ENCODE measurements around the gene RAB35. TPM values are rescaled to one million over a fixed set of nuclear protein-coding genes. Genes with fewer than 3 reads are reported as not detected.

RAB35 gene
- total RNA-seq, 4 donors from 2014 or later, result 12.3 to 30.7 (median 16.9) TPM

DNA sequence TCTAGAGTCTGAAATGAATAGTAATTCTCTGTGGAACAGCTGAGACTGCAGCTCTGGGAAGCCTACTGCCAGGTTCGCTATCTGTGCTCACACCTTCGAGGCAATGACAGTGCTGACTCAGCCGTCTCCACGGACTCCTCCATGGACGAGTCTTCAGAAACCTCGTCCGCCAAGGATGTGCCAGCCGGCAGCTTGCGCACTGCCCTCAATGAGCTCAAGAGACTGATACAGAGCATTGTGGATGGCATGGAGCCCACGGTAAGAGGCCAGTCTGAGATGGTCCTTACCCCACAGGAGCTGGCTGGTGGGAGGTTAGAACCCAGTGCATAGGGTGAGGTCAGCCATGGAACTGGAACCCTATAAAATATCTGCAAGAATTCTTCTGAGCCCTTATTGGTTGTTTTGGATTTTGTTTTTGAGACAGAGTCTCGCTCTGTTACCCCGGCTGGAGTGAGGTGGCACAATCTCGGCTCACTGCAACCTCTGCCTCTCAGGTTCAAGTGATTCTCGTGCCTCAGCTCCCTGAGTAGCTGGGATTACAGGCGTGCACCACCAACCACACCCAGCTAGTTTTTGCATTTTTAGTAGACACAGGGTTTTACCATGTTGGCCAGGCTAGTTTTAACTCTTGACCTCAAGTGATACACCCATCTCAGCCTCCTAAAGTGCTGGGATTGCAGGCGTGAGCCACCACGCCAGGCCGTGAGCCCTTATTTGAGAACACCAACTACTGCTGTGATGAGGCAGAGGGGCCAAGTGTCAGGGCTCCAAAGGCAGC lies 43.9 kb downstream of the RAB35 start:
- H3K9me3 ChIP-seq, result no peaks in the 10 kb centered on the region
- H3K27me3 ChIP-seq, result no peaks in the 10 kb centered on the region
- in situ Hi-C loops (cut with MboI; ENCODE audit: low sequenced_read_pairs in 4 of 4) (no loop called here), intact Hi-C loops (cut with DNase I; ENCODE audit: low total_unique reads) (no loop called here)
- no peak for DNase-seq
- no peaks in the 10 kb centered on the region for H3K36me3 ChIP-seq
- no peak overlapping the region for H3K4me3 ChIP-seq
- ATAC-seq, result no peak
- H3K4me1 ChIP-seq, result no peaks in the 10 kb centered on the region
- no peak overlapping the region for H3K27ac ChIP-seq
- TF ChIP-seq POLR2A (IDR thresholded peaks at IDR 0.05), result no peak

- Histone ChIP-seq H3K4me1 (no peaks in the 10 kb centered on the region), H3K27me3 (no peaks in the 10 kb centered on the region), H3K4me3 (no peak overlapping the region), H3K36me3 (no peaks in the 10 kb centered on the region), H3K27ac (no peak overlapping the region), H3K9me3 (no peaks in the 10 kb centered on the region)
- ATAC-seq (no peak), DNase-seq (no peak)
- no peak for TF ChIP-seq POLR2A (IDR thresholded peaks at IDR 0.05)
- TF ChIP-seq CTCF (IDR thresholded peaks at IDR 0.05 in 4 of 5, conservative IDR thresholded peaks at IDR 0.05 in 1 of 5), result no peak
- intact Hi-C loops (cut with DNase I; ENCODE audit: low total_unique reads), result no loop called here
- in situ Hi-C loops (cut with MboI; ENCODE audit: low sequenced_read_pairs in 4 of 4), result no loop called here
These were observed 45.0 kb downstream of the RAB35 start for GRCh38 chr12:120071493-120072020.

- ATAC-seq, result no peak
These were observed 47.3 kb downstream of the RAB35 start for GRCh38 chr12:120069278-120069677.

GRCh38 chr12:120067901-120068300 lies 48.7 kb downstream of the RAB35 start:
- DNase-seq (no peak), ATAC-seq (no peak)
- no peaks in the 10 kb centered on the region for H3K9me3 ChIP-seq
- in situ Hi-C loops (cut with MboI; ENCODE audit: low sequenced_read_pairs in 4 of 4), result no loop called here
- no peak overlapping the region for H3K4me3 ChIP-seq
- TF ChIP-seq POLR2A (IDR thresholded peaks at IDR 0.05) (no peak), CTCF (IDR thresholded peaks at IDR 0.05 in 4 of 5, conservative IDR thresholded peaks at IDR 0.05 in 1 of 5) (no peak)
- H3K36me3 ChIP-seq, result no peaks in the 10 kb centered on the region
- no peaks in the 10 kb centered on the region for H3K27me3 ChIP-seq
- intact Hi-C loops (cut with DNase I; ENCODE audit: low total_unique reads), result no loop called here
- H3K4me1 ChIP-seq, result no peaks in the 10 kb centered on the region
- no peak overlapping the region for H3K27ac ChIP-seq

More at GRCh38 chr12:120069278-120069677, 47.3 kb downstream of the RAB35 start:
- TF ChIP-seq POLR2A (IDR thresholded peaks at IDR 0.05) (no peak), CTCF (IDR thresholded peaks at IDR 0.05 in 4 of 5, conservative IDR thresholded peaks at IDR 0.05 in 1 of 5) (no peak)
- no peaks in the 10 kb centered on the region for H3K36me3 ChIP-seq
- no peaks in the 10 kb centered on the region for H3K9me3 ChIP-seq
- H3K4me3 ChIP-seq, result no peak overlapping the region
- intact Hi-C loops (cut with DNase I; ENCODE audit: low total_unique reads), result no loop called here
- in situ Hi-C loops (cut with MboI; ENCODE audit: low sequenced_read_pairs in 4 of 4), result no loop called here
- DNase-seq, result no peak
- no peaks in the 10 kb centered on the region for H3K27me3 ChIP-seq
- no peak overlapping the region for H3K27ac ChIP-seq
- H3K4me1 ChIP-seq, result no peaks in the 10 kb centered on the region

DNA sequence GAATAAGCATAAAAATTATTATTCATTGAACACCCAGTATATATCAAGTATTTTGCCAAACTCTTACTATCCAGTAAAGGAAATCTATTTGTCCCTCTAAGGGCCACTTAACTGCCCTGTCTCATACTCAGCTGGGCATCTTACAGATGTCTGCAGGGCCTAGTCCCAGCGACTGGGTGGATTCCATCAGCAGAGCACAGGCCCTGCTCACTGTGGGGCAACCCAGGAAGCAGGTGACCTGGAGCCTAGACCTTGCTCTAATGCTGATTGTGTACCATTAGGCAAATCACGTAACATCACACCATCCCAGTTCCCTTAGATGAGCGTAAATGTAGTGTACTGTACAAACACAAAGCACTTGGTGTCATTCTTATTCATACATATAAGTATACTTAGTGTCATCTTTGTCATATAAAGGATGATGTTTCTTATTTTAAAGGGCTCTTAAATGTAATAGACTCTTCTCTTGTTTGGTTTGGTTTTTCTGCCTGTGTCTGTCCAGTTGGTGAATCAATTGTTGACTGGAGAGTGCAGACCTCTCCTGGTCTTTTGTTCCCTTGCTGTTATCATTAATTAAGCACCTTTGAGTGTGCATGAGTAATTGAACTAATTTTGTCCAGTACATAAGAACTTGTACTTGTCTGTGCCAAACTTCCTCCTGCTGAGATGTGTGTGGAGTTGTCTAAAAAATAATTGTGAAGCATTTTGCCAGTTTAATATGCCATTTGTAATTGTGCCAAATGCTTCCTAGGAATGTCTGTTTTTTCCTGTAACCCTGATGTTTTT lies 49.3 kb downstream of the RAB35 start:
- in situ Hi-C loops (cut with MboI; ENCODE audit: low sequenced_read_pairs in 4 of 4), result no loop called here

More for the DNA sequence above, 49.3 kb downstream of the RAB35 start:
- Histone ChIP-seq H3K27me3 (no peaks in the 10 kb centered on the region), H3K27ac (no peak overlapping the region), H3K36me3 (no peaks in the 10 kb centered on the region), H3K4me1 (no peaks in the 10 kb centered on the region), H3K9me3 (no peaks in the 10 kb centered on the region), H3K4me3 (no peak overlapping the region)
- DNase-seq, result no peak
- intact Hi-C loops (cut with DNase I; ENCODE audit: low total_unique reads), result no loop called here
- no peak for TF ChIP-seq POLR2A (IDR thresholded peaks at IDR 0.05)
- TF ChIP-seq CTCF (IDR thresholded peaks at IDR 0.05 in 4 of 5, conservative IDR thresholded peaks at IDR 0.05 in 1 of 5), result no peak
- ATAC-seq, result no peak

Measured in gastrocnemius medialis (tissue), 4 donors.